Measurements from ENCODE around the gene GPR156. TPM values are rescaled to one million over a fixed set of nuclear protein-coding genes. Genes with fewer than 3 reads are reported as not detected.
A peak's percentile ranks its signal among the peaks of the same experiment; 100 is the strongest.

GPR156 gene
- total RNA-seq, 4 donors from 2014 or later = not detected

- no peak for TF ChIP-seq POLR2A (IDR thresholded peaks at IDR 0.05)
- Histone ChIP-seq H3K27ac (no peak overlapping the region), H3K4me3 (no peak overlapping the region), H3K36me3 (no peaks in the 10 kb centered on the region), H3K9me3 (no peaks in the 10 kb centered on the region), H3K4me1 (no peaks in the 10 kb centered on the region), H3K27me3 (no peaks in the 10 kb centered on the region)
- no peak for DNase-seq
Observed at GRCh38 chr3:120167488-120167887, 117.5 kb downstream of the GPR156 start.

DNA sequence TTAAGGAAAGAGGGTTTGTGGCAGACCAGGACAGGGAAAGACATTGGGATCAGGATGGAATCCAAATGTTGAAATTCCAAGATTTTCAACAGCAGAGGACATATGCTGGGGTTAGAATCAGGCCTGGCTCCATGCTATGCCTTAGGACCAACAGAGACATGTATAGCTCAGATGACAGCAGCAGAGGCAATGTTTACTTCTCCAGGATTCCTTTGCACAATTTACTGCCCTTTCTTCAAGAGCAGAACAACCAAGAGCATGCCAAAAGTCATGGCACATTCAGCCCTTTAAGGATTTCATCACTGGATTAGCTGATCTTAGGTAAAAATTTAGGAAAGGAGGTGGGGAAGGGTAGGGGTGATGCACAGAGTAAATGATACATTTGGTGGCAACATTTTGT is 121.2 kb downstream of the GPR156 start:
- TF ChIP-seq POLR2A (IDR thresholded peaks at IDR 0.05) = no peak
- TF ChIP-seq CTCF (IDR thresholded peaks at IDR 0.05) = no peak
- DNase-seq = no peak
- Histone ChIP-seq H3K27ac (no peak overlapping the region), H3K4me3 (no peak overlapping the region), H3K9me3 (no peaks in the 10 kb centered on the region), H3K4me1 (no peaks in the 10 kb centered on the region), H3K27me3 (no peaks in the 10 kb centered on the region), H3K36me3 (no peaks in the 10 kb centered on the region)

DNA sequence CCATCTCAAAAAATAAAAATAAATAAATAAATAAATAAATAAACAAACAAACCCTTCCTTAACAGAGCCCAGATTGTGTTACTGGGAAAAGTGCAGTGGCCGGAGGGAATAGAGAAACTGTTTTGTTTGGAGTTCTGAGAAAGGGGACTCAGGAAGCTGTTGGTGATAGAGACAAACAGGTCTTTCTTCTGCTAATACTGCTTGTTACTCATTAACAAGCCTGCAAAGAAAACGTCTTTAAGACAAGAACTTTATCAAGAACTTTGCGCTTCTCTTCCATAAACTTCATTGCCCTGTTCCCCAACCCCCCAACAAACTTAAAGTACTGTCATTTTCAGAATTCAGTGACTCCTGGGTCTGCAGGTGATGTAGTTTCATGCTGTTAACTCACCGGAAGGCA is 122.0 kb downstream of the GPR156 start:
- Histone ChIP-seq H3K27me3 (no peaks in the 10 kb centered on the region), H3K4me1 (no peaks in the 10 kb centered on the region), H3K27ac (no peak overlapping the region), H3K9me3 (no peaks in the 10 kb centered on the region), H3K4me3 (no peak overlapping the region), H3K36me3 (no peaks in the 10 kb centered on the region)
- DNase-seq = no peak
- no peak for TF ChIP-seq CTCF (IDR thresholded peaks at IDR 0.05)
- TF ChIP-seq POLR2A (IDR thresholded peaks at IDR 0.05) = no peak

- Histone ChIP-seq H3K4me3 (no peak overlapping the region), H3K9me3 (no peaks in the 10 kb centered on the region), H3K4me1 (no peaks in the 10 kb centered on the region), H3K27me3 (no peaks in the 10 kb centered on the region), H3K36me3 (no peaks in the 10 kb centered on the region), H3K27ac (no peak overlapping the region)
- TF ChIP-seq CTCF (IDR thresholded peaks at IDR 0.05) (no peak), POLR2A (IDR thresholded peaks at IDR 0.05) (no peak)
- DNase-seq = no peak
Observed at GRCh38 chr3:120162400-120162799, 122.6 kb downstream of the GPR156 start.

GRCh38 chr3:120161902-120162301 is 123.1 kb downstream of the GPR156 start:
- TF ChIP-seq CTCF (IDR thresholded peaks at IDR 0.05) (no peak), POLR2A (IDR thresholded peaks at IDR 0.05) (no peak)
- Histone ChIP-seq H3K36me3 (no peaks in the 10 kb centered on the region), H3K27me3 (no peaks in the 10 kb centered on the region), H3K4me1 (no peaks in the 10 kb centered on the region), H3K9me3 (no peaks in the 10 kb centered on the region), H3K4me3 (no peak overlapping the region), H3K27ac (no peak overlapping the region)
- DNase-seq = no peak

DNA sequence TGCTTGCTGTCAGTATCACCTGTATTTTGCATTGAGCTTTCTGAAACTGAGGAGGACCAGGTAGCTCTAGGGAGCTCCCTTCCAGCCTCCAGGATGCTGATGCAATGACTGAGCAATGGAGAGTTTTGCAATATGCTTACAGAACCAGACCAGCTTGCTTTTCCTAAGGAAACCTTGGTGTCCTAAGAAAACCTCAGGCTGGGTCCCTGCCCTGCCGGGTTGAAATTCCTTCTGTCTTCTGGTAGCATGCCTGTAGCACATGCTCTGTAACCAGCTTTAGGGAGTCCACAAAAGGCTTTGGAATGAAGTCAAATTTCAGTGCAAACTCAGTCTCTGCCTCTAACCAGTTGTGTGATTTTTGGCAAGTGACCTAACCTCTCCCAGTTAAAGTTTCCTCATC is 125.0 kb downstream of the GPR156 start:
- Histone ChIP-seq H3K4me3 (no peak overlapping the region), H3K27me3 (no peaks in the 10 kb centered on the region), H3K36me3 (no peaks in the 10 kb centered on the region), H3K9me3 (peaks cover 0 to 5% (median 2%) of the 10 kb centered on the region in 4 donors), H3K4me1 (no peaks in the 10 kb centered on the region), H3K27ac (no peak overlapping the region)
- DNase-seq = peak in 1 of 3 donors; percentile 48
- TF ChIP-seq POLR2A (IDR thresholded peaks at IDR 0.05) (no peak), CTCF (IDR thresholded peaks at IDR 0.05) (no peak)

All from Peyer's patch (tissue), 4 donors.